Brain pericyte (primary cell): ENCODE results near the gene CHST13.

ENCODE experiments used
- DNase-seq: peaks from one replicate; pipeline ENCODE4 v3.0.0-alpha.2; 2012; ENCODE audit warnings: low read depth, low spot score

The CHST13 gene

DNA sequence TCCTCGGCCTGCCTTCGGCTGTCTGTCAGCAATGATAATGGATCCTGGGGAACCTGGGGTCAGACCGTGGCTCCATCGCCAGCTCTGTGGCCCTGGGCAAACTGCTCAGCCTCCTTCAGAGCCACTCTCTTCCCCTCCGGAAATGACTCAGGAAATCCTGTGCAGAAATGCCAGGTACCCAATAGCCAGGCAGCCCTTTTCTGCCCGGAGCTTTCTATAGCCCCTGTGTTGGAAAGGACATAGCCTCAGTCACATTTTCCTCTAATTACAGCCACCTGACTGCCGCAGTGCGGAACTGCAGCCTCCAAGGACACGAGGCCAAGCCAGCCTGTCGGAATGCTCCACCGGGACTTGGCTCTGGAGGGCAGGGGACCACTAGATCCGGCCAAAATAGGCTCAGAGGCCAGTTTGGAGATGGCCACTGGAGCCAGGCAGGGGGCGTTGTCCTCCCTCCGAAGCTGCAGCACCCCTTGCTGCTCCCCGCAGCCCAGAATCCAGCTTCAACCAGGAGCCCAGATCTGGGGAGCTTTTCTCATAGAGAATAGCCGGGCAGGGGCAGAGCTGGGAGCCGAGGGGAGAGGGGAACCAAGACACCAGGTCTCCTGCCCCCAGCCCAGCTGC lies 36.7 kb upstream of the CHST13 start:
- no peak for DNase-seq

DNA sequence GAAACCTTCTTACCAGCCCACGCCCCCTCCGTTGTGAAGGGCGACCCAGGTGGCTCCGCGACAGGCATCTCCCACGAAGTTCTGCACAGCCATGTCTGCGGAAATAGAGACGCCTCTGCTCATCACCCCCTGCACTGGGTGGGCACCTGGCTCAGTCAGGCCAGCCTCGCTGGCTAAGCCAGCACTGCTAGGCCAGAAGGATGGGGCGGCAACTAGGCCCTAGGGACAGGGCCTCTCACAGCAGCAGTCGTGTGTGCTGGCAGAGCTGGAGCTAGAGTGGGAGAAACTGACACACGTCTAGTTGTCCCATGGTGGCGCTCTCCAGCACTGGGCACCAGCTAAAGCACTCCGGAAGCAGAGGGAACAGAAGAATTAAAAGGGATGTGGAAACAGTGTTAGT lies 35.8 kb upstream of the CHST13 start:
- no peak for DNase-seq

- no peak for DNase-seq
Measured at GRCh38 chr3:126488886-126489569, 34.9 kb upstream of the CHST13 start.

GRCh38 chr3:126490619-126491018 lies 33.3 kb upstream of the CHST13 start:
- no peak for DNase-seq

GRCh38 chr3:126491221-126492013 lies 32.5 kb upstream of the CHST13 start:
- no peak for DNase-seq

DNA sequence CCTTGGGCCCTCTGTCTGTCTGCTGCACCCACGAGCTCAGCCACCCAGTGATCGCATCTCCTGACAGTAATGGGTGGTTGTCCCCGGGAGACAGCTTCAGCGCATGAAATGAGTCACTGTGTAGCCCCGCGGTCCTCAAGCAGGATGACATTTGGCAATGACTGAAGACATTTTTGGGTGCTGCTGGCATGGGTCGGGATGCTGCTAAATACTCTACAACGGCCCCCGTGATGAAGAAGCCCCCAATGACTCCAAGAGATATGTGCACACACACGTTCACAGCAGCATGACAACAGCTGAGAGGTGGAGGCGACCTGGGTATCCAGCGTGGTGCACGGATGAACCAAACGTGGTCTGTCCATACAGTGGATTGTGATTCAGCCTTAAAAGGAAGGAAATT lies 30.9 kb upstream of the CHST13 start:
- DNase-seq = no peak

- no peak for DNase-seq
Measured at GRCh38 chr3:126493739-126494138, 30.2 kb upstream of the CHST13 start.

DNA sequence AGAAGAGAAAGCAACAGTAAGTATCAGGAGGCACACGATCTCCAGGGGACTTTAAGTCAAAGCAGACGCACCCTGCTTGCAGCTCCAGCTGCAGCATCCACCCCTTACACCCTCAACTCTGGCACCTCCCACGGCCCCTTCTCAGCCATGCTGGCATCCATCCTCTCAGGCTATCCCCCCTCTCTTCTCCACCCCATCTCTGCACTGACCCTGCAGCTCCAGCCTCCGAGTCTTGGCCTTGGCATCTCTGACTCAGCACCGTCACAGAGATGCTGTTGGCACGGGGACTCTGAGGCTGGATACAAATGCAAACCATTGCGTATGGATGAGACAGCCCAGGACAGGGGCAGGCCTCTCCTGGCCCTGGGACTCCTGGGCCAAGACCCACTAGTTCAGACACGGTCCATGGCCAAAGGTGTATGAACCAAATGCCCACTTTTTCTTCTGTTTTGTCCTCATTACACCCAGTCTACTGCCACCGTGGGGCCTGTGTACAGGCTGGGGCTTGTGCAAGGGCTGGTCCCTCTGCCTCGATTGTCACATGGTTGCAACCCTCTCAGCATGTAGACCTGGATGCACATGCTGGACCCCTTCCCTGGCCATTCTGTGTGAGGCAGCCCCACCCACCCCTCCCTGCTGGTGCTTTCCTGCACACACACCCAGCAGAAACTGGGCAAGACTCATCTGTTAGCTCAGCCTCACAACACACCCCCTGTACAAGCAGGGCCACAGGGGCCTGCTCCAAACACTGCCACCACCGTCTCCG lies 29.6 kb upstream of the CHST13 start:
- no peak for DNase-seq

DNA sequence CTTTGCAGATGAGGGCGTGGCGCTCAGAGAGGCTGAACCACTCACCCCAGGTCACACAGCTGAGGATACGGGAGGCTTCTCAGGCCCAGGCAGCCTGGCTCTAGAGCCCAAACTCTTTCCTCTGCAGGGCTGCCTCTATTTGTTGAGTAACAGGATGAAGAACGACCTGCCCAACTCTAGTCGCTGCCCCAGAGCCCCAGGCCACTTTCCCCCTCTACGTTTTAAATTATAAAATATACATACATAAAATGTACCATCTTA lies 29.1 kb upstream of the CHST13 start:
- no peak for DNase-seq

- DNase-seq = no peak
Measured at GRCh38 chr3:126495786-126496185, 28.2 kb upstream of the CHST13 start.

GRCh38 chr3:126496894-126497850 lies 26.8 kb upstream of the CHST13 start:
- DNase-seq = no peak

DNA sequence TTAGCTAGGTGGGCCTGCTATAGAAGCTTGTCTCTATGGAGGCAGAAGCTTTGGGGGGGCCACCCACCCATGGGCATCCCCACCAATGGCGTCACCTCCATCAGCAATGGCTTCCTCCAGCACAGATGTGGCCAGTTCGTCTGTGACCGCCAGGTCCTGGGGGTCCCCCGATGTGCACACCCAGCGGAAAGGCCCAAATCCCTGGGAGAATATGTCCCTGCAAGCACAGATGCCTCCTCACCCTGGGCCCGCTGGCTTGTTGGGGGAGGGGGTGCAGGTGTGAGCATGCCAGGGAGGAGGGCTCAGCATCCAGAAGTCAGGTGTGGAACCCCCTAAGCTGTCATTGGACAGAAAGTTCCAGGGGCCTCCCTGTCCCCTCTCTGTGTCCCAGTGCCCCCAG lies 26.0 kb upstream of the CHST13 start:
- no peak for DNase-seq

- no peak for DNase-seq
Measured at GRCh38 chr3:126498461-126498860, 25.5 kb upstream of the CHST13 start.

DNA sequence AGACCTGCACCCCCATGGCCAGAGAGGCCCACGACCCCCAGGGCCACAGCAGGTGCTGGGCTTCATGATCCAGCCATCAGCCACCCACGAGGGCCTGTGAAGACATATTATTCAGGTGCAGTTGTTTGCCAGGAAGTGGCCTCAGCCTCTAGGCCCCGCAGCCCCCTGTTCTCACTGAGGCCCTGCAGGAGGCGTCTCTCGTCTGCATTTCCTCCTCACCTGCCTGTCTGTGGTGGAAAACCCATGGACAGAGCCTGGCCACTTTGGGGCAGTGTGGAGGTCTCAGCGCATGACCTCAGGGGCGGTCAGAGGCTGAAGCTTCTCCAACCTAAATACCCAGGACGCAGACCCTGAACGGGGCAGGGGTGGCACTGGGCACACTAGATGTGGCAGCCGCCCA lies 25.0 kb upstream of the CHST13 start:
- no peak for DNase-seq

DNA sequence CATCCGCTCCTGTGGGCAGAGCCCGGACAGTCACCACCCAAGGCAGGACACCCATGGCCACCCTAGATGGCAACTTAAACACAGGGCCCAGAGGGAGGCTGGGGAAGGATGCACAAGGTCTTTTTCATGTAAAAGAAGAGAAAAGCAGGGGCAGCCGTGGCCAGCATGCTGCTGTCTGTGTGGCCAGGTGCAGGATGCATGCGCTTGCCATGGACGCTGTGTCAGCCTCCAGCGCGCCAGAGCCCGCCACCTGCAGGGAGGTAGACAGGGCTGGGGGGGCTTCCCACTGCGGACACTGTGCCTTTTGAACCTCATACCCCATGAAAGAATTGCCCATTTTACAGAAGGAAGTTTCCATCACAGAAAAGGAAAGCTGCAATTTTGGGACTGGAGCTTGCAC lies 24.6 kb upstream of the CHST13 start:
- DNase-seq = no peak

DNA sequence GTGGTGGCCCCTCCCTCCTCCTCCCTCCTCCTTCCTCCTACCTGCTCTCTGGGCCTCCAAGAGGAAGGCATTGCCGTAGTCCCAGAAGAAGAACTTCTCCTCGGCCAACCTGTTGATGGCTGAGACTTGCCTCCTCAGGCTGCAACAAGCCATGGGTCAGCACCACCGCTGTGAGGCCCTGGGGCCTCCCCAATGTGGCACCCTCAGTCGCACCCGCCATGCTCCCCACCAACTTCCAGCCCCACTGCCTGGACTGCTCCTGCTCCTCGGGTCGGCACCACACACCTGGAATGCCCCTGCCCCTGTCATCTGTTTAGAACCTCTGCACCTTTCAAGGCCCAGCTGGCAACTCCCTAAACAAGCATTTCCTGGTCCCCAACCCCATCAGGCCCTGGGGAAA lies 23.9 kb upstream of the CHST13 start:
- DNase-seq = no peak

GRCh38 chr3:126501054-126501453 lies 22.9 kb upstream of the CHST13 start:
- DNase-seq = no peak

DNA sequence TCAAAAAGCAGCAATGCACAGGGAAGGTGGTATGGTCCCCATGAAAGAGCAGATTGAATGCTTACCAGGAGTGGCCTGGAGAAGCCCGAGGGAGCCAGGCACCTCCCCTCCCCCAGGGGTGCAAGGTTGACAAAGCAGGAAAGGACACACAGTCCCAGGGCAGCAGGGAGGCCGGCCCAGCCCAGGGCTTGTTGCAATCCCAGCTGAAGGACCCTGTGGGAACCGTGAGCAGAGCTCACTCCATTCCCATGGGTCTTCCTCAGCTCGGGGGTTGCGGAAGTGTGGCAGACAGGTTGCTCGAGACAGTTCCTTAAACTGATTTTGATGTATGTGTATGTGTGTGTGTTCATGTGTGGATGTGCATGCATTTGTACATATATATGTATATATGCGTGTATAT lies 22.2 kb upstream of the CHST13 start:
- no peak for DNase-seq

GRCh38 chr3:126502656-126503055 lies 21.3 kb upstream of the CHST13 start:
- DNase-seq = no peak

- DNase-seq = no peak
Measured at GRCh38 chr3:126503701-126504100, 20.3 kb upstream of the CHST13 start.

DNA sequence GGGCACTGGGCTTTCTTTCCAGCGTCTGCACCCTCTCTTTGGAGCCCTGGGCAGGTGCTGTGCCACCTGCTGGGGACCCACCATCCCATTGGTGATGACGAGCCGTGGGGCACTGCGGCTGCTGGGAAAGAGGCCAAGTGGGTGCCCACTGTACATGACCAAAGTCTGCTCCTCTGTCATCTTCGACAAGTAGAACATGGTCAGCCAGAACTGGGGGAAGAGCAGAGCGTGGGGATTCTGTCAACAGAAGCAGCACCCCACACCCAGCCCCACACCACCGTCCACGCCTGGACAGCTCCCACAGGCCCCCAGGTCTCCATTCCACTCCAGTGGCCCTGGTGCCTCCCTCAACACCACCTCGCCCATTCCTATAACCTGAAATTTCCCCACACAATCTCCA lies 16.1 kb upstream of the CHST13 start:
- no peak for DNase-seq
